ENCODE measurements around the gene SLC16A2.
"Not testable (repeated sequence)": the region's sequence is repeated elsewhere in the genome, so short reads cannot be mapped to it uniquely, and the experiment has no call there.

The SLC16A2 gene

DNA sequence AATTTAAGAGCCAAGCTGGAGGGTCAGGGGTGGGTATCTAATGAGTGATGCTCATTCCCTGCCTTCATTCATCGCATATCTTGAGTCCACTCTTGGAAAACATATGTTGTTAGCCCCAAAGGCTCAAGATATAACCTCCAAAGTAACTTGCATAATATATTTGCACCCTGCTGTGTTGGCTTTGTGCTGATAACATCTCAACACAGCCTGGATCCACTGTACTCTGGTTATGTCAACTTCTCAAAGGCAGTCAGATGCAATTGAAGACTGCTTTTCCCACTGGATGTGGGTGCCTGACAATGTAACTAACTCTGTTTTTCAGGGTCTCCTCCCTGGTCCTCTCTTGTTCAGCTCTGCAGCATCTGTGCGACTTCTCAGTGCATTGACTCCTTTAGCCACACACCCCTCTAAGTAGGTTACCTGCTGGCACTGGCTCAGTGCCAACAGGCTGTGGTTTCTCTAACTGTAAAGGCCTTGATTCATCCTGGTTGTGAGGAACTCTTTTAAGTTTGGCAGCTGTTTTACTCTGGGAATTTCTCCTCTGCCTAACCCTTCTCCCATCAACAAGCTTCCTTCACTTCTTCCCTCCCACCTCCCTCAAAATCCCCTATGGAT is 28.1 kb downstream of the SLC16A2 start:
- no peak overlapping the region for H3K4me3 ChIP-seq (ENCODE audit: low read depth, low read length)
- peak; percentile 46 for DNase-seq (ENCODE audit: low read depth)
- TF ChIP-seq MYC (IDR thresholded peaks at IDR 0.05; ENCODE audit: low read depth, low read length), result no peak
- TF ChIP-seq POLR2A (IDR thresholded peaks at IDR 0.05; ENCODE audit: extremely low read depth, insufficient read length), result no peak

DNA sequence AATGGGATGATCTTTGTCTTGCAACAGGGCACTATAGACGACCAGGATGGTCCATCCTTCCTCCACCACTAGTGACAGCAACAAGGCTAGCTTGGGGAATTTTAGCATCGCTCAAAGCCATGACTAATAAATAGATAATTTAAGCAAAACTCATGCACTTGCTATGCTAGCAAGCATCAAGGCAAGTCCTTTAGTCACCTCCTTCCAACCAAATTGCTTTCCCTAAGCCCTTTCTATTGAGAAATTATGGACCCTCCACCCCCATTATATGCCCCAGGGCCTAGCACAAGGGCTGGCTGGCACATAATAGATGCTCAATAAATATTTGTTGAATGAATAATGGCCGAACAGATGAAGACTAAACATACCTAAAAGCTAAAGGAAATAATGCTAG is 28.6 kb downstream of the SLC16A2 start:
- H3K4me3 ChIP-seq (ENCODE audit: low read depth, low read length), result no peak overlapping the region
- TF ChIP-seq, protein P1, sequence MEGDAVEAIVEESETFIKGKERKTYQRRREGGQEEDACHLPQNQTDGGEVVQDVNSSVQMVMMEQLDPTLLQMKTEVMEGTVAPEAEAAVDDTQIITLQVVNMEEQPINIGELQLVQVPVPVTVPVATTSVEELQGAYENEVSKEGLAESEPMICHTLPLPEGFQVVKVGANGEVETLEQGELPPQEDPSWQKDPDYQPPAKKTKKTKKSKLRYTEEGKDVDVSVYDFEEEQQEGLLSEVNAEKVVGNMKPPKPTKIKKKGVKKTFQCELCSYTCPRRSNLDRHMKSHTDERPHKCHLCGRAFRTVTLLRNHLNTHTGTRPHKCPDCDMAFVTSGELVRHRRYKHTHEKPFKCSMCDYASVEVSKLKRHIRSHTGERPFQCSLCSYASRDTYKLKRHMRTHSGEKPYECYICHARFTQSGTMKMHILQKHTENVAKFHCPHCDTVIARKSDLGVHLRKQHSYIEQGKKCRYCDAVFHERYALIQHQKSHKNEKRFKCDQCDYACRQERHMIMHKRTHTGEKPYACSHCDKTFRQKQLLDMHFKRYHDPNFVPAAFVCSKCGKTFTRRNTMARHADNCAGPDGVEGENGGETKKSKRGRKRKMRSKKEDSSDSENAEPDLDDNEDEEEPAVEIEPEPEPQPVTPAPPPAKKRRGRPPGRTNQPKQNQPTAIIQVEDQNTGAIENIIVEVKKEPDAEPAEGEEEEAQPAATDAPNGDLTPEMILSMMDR (IDR thresholded peaks at IDR 0.05; ENCODE audit: low read depth, low read length), result no peak
- no peak for TF ChIP-seq POLR2A (IDR thresholded peaks at IDR 0.05; ENCODE audit: extremely low read depth, insufficient read length)
- TF ChIP-seq MAX (IDR thresholded peaks at IDR 0.05; ENCODE audit: low read depth, low read length), result no peak
- no peak for TF ChIP-seq MYC (IDR thresholded peaks at IDR 0.05; ENCODE audit: low read depth, low read length)
- DNase-seq (ENCODE audit: low read depth), result no peak

DNA sequence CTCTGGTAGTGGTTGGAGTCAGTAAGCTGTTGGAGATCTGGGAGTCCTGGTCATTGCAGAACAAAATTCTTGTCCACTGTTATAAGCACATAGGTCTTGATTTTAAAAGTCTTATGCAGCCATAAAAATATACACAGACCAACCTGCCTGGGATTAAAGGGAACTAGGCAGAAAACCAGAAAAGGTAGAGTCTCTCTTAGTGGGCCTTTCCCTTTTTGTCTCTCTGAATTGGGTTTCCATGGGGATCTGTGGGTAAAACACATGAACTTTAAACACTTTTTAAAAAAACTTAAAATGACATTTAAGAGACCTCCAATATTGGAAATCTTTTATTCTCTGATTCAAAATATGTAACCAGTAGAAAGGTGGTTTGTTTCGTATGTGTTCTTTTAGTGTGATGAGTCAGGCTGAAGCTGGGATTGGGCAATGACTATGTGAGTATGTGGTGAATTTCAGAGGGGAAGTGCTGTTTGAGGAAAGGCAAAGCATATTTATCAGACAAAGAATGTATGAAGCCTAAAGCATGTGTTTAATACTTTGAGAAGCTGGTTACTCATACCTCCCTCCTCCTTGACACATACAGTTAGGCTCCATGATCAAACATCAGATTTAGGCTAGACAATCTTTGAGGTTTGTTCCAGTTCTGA is 29.6 kb downstream of the SLC16A2 start:
- TF ChIP-seq POLR2A (IDR thresholded peaks at IDR 0.05; ENCODE audit: extremely low read depth, insufficient read length), result no peak
- peak; percentile 61; the same call in 1 of the 2 replicates for TF ChIP-seq MYC (IDR thresholded peaks at IDR 0.05; ENCODE audit: low read depth, low read length)
- peak; percentile 68 for TF ChIP-seq MAX (IDR thresholded peaks at IDR 0.05; ENCODE audit: low read depth, low read length)
- TF ChIP-seq, protein P1 (IDR thresholded peaks at IDR 0.05; ENCODE audit: low read depth, low read length), result no peak
- DNase-seq (ENCODE audit: low read depth), result peak; percentile 88
- no peak overlapping the region for H3K4me3 ChIP-seq (ENCODE audit: low read depth, low read length)

GRCh38 chrX:74451450-74452198 is 30.3 kb downstream of the SLC16A2 start:
- no peak overlapping the region for H3K4me3 ChIP-seq (ENCODE audit: low read depth, low read length)
- TF ChIP-seq MAX (IDR thresholded peaks at IDR 0.05; ENCODE audit: low read depth, low read length), result no peak
- no peak for TF ChIP-seq POLR2A (IDR thresholded peaks at IDR 0.05; ENCODE audit: extremely low read depth, insufficient read length)
- no peak for TF ChIP-seq MYC (IDR thresholded peaks at IDR 0.05; ENCODE audit: low read depth, low read length)
- TF ChIP-seq, protein P1 (IDR thresholded peaks at IDR 0.05; ENCODE audit: low read depth, low read length), result no peak
- no peak for DNase-seq (ENCODE audit: low read depth)

DNA sequence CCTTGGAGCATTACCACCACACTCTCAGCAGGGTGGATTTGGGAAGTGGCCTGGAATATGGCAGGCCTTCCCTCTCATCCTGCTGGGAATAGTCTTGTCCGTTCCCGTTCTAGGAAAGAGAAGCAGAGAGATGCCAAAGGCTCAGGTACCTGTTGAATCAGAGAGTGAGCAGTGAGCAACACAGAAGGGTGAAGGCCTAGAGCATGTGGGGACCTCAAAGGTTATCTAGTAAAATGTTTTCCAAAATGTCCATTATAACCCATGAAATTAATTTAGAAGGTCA is 30.8 kb downstream of the SLC16A2 start:
- TF ChIP-seq MAX (IDR thresholded peaks at IDR 0.05; ENCODE audit: low read depth, low read length), result no peak
- no peak for TF ChIP-seq POLR2A (IDR thresholded peaks at IDR 0.05; ENCODE audit: extremely low read depth, insufficient read length)
- TF ChIP-seq, protein P1 (IDR thresholded peaks at IDR 0.05; ENCODE audit: low read depth, low read length), result no peak
- TF ChIP-seq MYC (IDR thresholded peaks at IDR 0.05; ENCODE audit: low read depth, low read length), result no peak
- DNase-seq (ENCODE audit: low read depth), result no peak
- H3K4me3 ChIP-seq (ENCODE audit: low read depth, low read length), result no peak overlapping the region

- no peak for DNase-seq (ENCODE audit: low read depth)
- no peak overlapping the region for H3K4me3 ChIP-seq (ENCODE audit: low read depth, low read length)
- TF ChIP-seq POLR2A (IDR thresholded peaks at IDR 0.05; ENCODE audit: extremely low read depth, insufficient read length) (no peak), MYC (IDR thresholded peaks at IDR 0.05; ENCODE audit: low read depth, low read length) (no peak), MAX (IDR thresholded peaks at IDR 0.05; ENCODE audit: low read depth, low read length) (no peak)
- TF ChIP-seq, protein P1 (IDR thresholded peaks at IDR 0.05; ENCODE audit: low read depth, low read length), result no peak
These were observed 31.9 kb downstream of the SLC16A2 start for GRCh38 chrX:74453178-74453577.

DNA sequence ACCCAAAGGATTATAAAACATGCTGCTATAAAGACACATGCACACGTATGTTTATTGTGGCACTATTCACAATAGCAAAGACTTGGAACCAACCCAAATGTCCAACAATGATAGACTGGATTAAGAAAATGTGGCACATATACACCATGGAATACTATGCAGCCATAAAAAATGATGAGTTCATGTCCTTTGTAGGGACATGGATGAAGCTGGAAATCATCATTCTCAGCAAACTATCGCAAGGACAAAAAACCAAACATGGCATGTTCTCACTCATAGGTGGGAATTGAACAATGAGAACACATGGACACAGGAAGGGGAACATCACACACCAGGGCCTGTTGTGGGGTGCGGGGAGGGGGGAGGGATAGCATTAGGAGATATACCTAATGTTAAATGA is 32.9 kb downstream of the SLC16A2 start:
- not testable (repeated sequence) for DNase-seq (ENCODE audit: low read depth); H3K4me3 ChIP-seq (ENCODE audit: low read depth, low read length)
